Sigmoid colon (tissue), 7 donors: ENCODE measurements around the gene MACROD2. TPM values are rescaled to one million over a fixed set of nuclear protein-coding genes. Genes with fewer than 3 reads are reported as not detected.

Experiments
- DNase-seq: peaks from one replicate; pipeline ENCODE4 v3.0.0-alpha.2; 2019
- H3K27ac ChIP-seq, 4 donors: fragments of 200-600 bp; sonication (generic); one replicate each; pipeline ENCODE4 v1.5.1; 2016 to 2019; ENCODE audit warnings: mild to moderate bottlenecking in 1 of 4
- H3K27me3 ChIP-seq, 3 donors: fragments of 200-600 bp; sonication (generic); one replicate each; pipeline ENCODE4 v1.5.1; 2019; ENCODE audit warnings: mild to moderate bottlenecking in 1 of 3
- H3K36me3 ChIP-seq, 4 donors: fragments of 200-600 bp; sonication (generic); one replicate each; pipeline ENCODE4 v1.5.1; 2016 to 2019
- H3K4me1 ChIP-seq, 4 donors: fragments of 200-600 bp; sonication (generic); one replicate each; pipeline ENCODE4 v1.5.1; 2017 to 2019
- H3K4me3 ChIP-seq, 4 donors: fragments of 200-600 bp; sonication (generic); one replicate each; pipeline ENCODE4 v1.5.1; 2017 to 2019; ENCODE audit warnings: mild to moderate bottlenecking in 2 of 4, moderate library complexity in 1 of 4
- H3K9me3 ChIP-seq, 4 donors: fragments of 200-600 bp in 3 of 4; sonication (generic) in 3 of 4; one replicate each; pipeline versions ENCODE4 v1.5.1 to v1.6.1; 2013 to 2019
- CTCF ChIP-seq, 4 experiments: fragments of 450-650 bp in 3 of 4; fragments of 200-600 bp in 1 of 4; IDR thresholded peaks; one replicate each; pipeline ENCODE4 v1.5.1; 2016 to 2019; ENCODE audit warnings: antibody characterized with exemption in 4 of 4, mild to moderate bottlenecking in 3 of 4, moderate library complexity in 2 of 4
- EP300 ChIP-seq, 4 donors: sonication (generic); formaldehyde crosslinking; IDR thresholded peaks; one replicate each; pipeline ENCODE4 v1.6.1; 2017; ENCODE audit warnings: antibody characterized with exemption in 4 of 4
- POLR2A ChIP-seq, 2 donors: fragments of 450-650 bp; IDR thresholded peaks; one replicate each; pipeline ENCODE4 v1.6.1; 2016; ENCODE audit warnings: antibody characterized with exemption in 2 of 2, mild to moderate bottlenecking in 2 of 2, moderate library complexity in 2 of 2
- POLR2AphosphoS5 ChIP-seq, 4 donors: sonication (generic); formaldehyde crosslinking; IDR thresholded peaks; one replicate each; pipeline ENCODE4 v1.6.1; 2017; ENCODE audit warnings: antibody characterized with exemption in 4 of 4
- WGBS, 2 donors: extraction: QIAGEN DNeasy Blood & Tissue Kit; methylation state at CpG; one replicate each; pipeline ENCODE4 v1.1.7; 2013; 5-methylcytosine and 5-hydroxymethylcytosine counted together
- intact Hi-C: fragments of 100-400 bp; cut with DNase I; formaldehyde crosslinking; loops from one replicate; pipeline ENCODE4 v1.15.1; 2023
- polyA plus RNA-seq, 3 donors: library from polyadenylated mRNA; stranded (reverse); fragments of 200-250 nt; gene quantifications; one replicate each; pipeline ENCODE4 v1.2.3, GENCODE V29; 2013
- total RNA-seq, 4 donors: library from RNA; depleted of rRNA; stranded (reverse); fragments of >200 nt; gene quantifications; one replicate each; pipeline ENCODE4 v1.1.0, GENCODE V29; 2016
- donor health status: healthy with polysubstance abuse.
- donor health status: Bipolar disorder and iron deficiency.
- donor health status: healthy.

Gene MACROD2
- total and polyA plus RNA-seq, 7 donors, result 1.2 to 22.4 (median 5.8) TPM

DNA sequence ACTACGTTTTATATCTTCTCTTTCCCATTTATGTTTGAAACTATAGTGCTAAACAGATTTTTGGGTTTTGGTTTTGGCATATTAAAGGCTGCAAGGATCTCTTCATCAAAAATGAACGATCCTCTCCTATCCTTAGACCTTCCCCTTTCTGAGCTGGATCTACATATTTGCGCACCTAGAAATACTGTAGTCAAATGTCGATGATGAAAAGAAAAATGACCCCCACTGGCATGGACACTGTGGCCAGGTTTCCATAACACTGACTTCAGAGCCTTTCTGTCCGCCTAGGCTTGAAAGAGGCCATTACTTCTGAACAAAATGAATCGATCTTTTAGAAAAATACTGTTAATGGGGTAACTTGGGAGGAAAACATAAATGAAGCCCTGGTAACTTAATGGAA is 336.3 kb downstream of the MACROD2 start:
- Histone ChIP-seq H3K27ac (no peak overlapping the region), H3K4me1 (peaks cover 0 to 22% (median 10%) of the 10 kb centered on the region in 4 donors), H3K4me3 (no peak overlapping the region), H3K9me3 (no peaks in the 10 kb centered on the region), H3K36me3 (peaks cover 0 to 13% (median 3%) of the 10 kb centered on the region in 4 donors), H3K27me3 (no peaks in the 10 kb centered on the region)
- 89 to 92% methylated on average over 6 of the region's 6 CpGs for WGBS, 2 donors
- no peak for DNase-seq
- intact Hi-C loops, result loop anchor here (10.0 kb wide), 1 partner anchor 1323 kb away; no protein-coding TSS in a partner anchor
- TF ChIP-seq EP300 (IDR thresholded peaks at IDR 0.05) (no peak), POLR2AphosphoS5 (IDR thresholded peaks at IDR 0.05) (no peak), CTCF (IDR thresholded peaks at IDR 0.05) (no peak), POLR2A (IDR thresholded peaks at IDR 0.05) (no peak)

GRCh38 chr20:14332866-14333265 is 337.6 kb downstream of the MACROD2 start:
- Histone ChIP-seq H3K27ac (peak overlapping the region in 3 of 4 donors; percentile 47 to 84 (median 82)), H3K9me3 (no peaks in the 10 kb centered on the region), H3K36me3 (peaks cover 0 to 5% (median 0%) of the 10 kb centered on the region in 4 donors), H3K4me1 (peaks cover 0 to 22% (median 10%) of the 10 kb centered on the region in 4 donors), H3K4me3 (peak overlapping the region in 3 of 4 donors; percentile 52 to 58 (median 53)), H3K27me3 (no peaks in the 10 kb centered on the region)
- intact Hi-C loops, result loop anchor here (10.0 kb wide), 1 partner anchor 1322 kb away; no protein-coding TSS in a partner anchor
- WGBS, 2 donors, result 85% methylated on average over 2 of the region's 2 CpGs
- DNase-seq, result no peak
- TF ChIP-seq POLR2AphosphoS5 (IDR thresholded peaks at IDR 0.05) (no peak), POLR2A (IDR thresholded peaks at IDR 0.05) (no peak), CTCF (IDR thresholded peaks at IDR 0.05) (no peak), EP300 (IDR thresholded peaks at IDR 0.05) (no peak)

DNA sequence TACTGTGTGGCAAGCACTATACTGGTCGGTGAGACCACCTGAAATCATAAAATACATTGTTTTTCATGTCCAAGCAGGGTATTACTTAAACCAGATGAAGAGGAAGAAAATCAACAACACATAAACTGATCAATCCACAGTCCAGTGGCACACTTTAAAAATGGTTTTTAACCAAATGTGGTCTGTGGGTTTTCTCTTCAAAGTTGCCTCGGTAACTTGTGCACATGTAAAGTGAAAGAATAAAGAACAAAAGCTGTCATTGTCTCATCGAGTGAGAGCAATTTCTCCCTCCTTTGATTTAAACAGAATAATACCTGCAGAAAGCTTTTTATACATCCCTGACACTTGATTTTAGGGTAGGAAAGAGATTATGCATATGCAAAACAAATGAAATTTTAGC is 338.4 kb downstream of the MACROD2 start:
- peaks cover 0 to under 1% (median 0%) of the 10 kb centered on the region in 4 donors for H3K36me3 ChIP-seq
- H3K27ac ChIP-seq, result peak overlapping the region in 3 of 4 donors; percentile 47 to 84 (median 82)
- 27 to 44% methylated on average over 3 of the region's 3 CpGs for WGBS, 2 donors
- H3K4me3 ChIP-seq, result peak overlapping the region; percentile 0 to 58 (median 52)
- no peaks in the 10 kb centered on the region for H3K27me3 ChIP-seq
- H3K4me1 ChIP-seq, result peaks cover 0 to 22% (median 10%) of the 10 kb centered on the region in 4 donors
- TF ChIP-seq POLR2AphosphoS5 (IDR thresholded peaks at IDR 0.05) (no peak), CTCF (IDR thresholded peaks at IDR 0.05) (no peak), POLR2A (IDR thresholded peaks at IDR 0.05) (no peak), EP300 (IDR thresholded peaks at IDR 0.05) (no peak)
- no peak for DNase-seq
- intact Hi-C loops, result loop anchor here (10.0 kb wide), 1 partner anchor 1321 kb away; no protein-coding TSS in a partner anchor
- H3K9me3 ChIP-seq, result no peaks in the 10 kb centered on the region

DNA sequence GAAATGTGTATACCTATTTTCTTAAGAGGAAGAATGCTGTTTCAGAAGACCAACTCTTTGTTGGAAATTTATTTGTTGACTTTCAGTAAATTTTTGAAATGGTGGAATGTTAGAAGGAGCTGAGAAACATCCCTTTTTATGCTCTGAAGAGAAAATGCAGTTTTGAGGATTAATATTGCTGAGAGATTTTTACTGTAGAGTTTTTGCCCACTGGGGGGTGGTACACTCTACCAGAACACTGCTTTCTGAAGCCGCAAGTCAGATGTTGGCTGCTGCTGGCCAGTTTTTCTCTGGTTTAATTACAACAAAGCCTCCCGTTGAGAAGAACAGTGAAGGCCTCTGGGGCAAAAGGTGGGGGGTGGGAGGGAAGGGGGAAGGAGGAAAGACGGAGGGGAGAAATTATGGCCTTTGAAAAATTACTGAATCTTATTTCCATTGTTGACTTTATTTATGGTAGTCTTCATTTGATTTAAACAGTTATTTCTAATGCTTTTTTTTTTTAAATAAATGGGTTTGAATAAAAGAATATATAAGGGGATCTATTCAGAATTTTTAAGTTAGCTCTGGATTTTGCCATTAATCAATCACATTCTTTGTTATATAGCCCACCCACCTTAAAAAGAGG is 339.1 kb downstream of the MACROD2 start:
- peak; percentile 67 for DNase-seq
- peak overlapping the region in 3 of 4 donors; percentile 47 to 84 (median 82) for H3K27ac ChIP-seq

More for the DNA sequence above, 339.1 kb downstream of the MACROD2 start:
- peaks cover 0 to 22% (median 10%) of the 10 kb centered on the region in 4 donors for H3K4me1 ChIP-seq
- H3K27me3 ChIP-seq, result no peaks in the 10 kb centered on the region
- H3K9me3 ChIP-seq, result no peaks in the 10 kb centered on the region
- peak overlapping the region; percentile 0 to 58 (median 52) for H3K4me3 ChIP-seq
- WGBS, 2 donors, result 36 to 50% methylated on average over 3 of the region's 3 CpGs
- TF ChIP-seq CTCF (IDR thresholded peaks at IDR 0.05) (peak in 3 of 4 experiments; percentile 20 to 52 (median 37)), POLR2A (IDR thresholded peaks at IDR 0.05) (no peak)
- intact Hi-C loops, result loop anchor here (10.0 kb wide), 1 partner anchor 1320 kb away; no protein-coding TSS in a partner anchor
- H3K36me3 ChIP-seq, result no peaks in the 10 kb centered on the region
